Nephron (organoid): Measurements from ENCODE around the gene PPP1R18.

ENCODE experiments used
- H3K27ac Mint-ChIP-seq, 3 experiments: 2 replicates each; pipeline ENCODE4 v1.8.0; 2020; ENCODE audit warnings: mixed read lengths in 3 of 3, mild to moderate bottlenecking in 2 of 3, moderate library complexity in 1 of 3
- H3K27me3 Mint-ChIP-seq: 2 replicates; pipeline ENCODE4 v1.8.0; 2021; ENCODE audit warnings: low read depth, mild to moderate bottlenecking, moderate library complexity, mixed read lengths
- H3K36me3 Mint-ChIP-seq: 2 replicates; pipeline ENCODE4 v1.8.0; 2020; ENCODE audit warnings: low read depth, mixed read lengths
- H3K4me1 Mint-ChIP-seq: 2 replicates; pipeline ENCODE4 v1.8.0; 2020; ENCODE audit warnings: mixed read lengths
- H3K4me3 Mint-ChIP-seq, 3 experiments: 2 replicates each; pipeline ENCODE4 v1.8.0; 2020; ENCODE audit warnings: mild to moderate bottlenecking in 3 of 3, mixed read lengths in 3 of 3, moderate library complexity in 2 of 3
- H3K9me3 Mint-ChIP-seq: 2 replicates; pipeline ENCODE4 v1.8.0; 2020; ENCODE audit warnings: mixed read lengths
- CTCF ChIP-seq, 3 experiments: fragments of 200-600 bp; sonication (generic); IDR thresholded peaks; one replicate each; pipeline ENCODE4 v1.5.0; 2021; ENCODE audit warnings: antibody characterized with exemption in 3 of 3; ENCODE audit not compliant: unreplicated experiment in 3 of 3

Gene PPP1R18

DNA sequence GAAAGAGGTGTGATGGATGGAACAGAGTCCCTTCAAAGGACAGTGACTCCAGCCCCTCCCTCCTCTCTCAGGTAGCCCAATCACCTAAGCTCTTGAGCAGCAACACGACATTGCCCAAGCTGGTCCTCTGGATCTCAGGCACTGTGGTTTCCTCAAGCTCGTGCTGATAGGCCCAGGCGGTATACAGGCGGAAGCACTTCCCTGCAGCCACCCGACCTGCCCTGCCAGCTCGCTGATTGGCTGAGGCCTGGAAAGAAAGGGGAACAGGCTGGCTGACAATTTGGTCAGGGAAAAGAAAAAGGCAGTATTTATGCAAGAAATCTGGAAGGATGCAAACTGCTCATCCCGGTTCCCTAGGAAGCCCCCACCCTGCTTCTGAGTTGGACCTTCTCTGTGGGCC is 29.9 kb downstream of the PPP1R18 start:
- no peaks in the 10 kb centered on the region for H3K9me3 Mint-ChIP-seq
- H3K4me3 Mint-ChIP-seq = no peak overlapping the region
- H3K36me3 Mint-ChIP-seq = peaks cover 63% of the 10 kb centered on the region
- no peak overlapping the region for H3K27ac Mint-ChIP-seq
- no peaks in the 10 kb centered on the region for H3K4me1 Mint-ChIP-seq
- H3K27me3 Mint-ChIP-seq = no peaks in the 10 kb centered on the region
- TF ChIP-seq CTCF (IDR thresholded peaks at IDR 0.05; ENCODE audit: unreplicated experiment in 3 of 3) = no peak

GRCh38 chr6:30655743-30656094 is 30.7 kb downstream of the PPP1R18 start:
- peaks cover 66% of the 10 kb centered on the region for H3K36me3 Mint-ChIP-seq
- no peak overlapping the region for H3K27ac Mint-ChIP-seq
- no peaks in the 10 kb centered on the region for H3K4me1 Mint-ChIP-seq
- no peaks in the 10 kb centered on the region for H3K9me3 Mint-ChIP-seq
- TF ChIP-seq CTCF (IDR thresholded peaks at IDR 0.05; ENCODE audit: unreplicated experiment in 3 of 3) = no peak
- no peaks in the 10 kb centered on the region for H3K27me3 Mint-ChIP-seq
- H3K4me3 Mint-ChIP-seq = no peak overlapping the region

DNA sequence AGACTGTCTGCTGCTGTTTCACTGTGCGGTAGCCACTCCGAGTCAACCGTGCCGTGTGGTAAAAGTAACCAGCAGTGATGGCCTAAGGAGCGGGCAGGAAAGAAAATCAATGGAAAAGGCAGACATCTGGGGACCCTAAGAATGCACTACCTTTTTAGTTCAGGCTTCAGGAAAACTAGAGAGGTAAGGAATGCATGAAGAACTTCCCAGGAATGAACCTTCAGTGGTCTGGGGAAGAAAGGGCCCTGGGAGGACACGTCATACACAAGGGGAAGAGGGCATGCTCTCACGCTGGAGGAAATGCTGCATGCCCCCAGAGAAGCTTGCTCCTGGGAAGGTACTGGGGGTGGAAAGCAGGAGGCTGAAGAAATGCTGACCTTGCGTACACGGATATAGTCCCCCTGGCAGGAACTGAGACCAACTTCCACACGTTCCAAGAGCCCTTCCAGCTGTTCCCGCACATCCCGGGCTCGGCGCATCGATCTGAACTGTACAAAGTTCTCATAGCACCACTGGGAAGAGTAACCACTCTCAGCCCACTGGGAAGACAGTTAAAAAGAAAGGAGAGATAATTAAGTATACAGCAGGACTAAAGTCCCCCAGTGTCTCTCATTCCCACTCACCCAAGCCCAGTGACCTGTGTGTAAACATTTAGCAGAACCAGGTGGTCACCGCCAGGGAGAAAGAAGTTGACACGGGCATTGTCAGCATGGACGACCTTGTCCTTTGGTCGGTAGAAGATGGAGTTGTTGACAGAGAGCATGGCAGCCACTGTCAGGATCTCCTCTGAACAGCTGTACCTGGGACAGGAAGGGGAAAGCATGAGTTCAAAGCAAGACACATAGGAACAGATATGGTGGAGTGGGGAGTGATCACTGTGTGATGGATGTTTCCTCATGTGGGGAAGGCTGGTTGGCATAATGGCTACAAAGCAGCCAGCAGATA is 31.4 kb downstream of the PPP1R18 start:
- peaks cover 62% of the 10 kb centered on the region for H3K36me3 Mint-ChIP-seq
- no peak for TF ChIP-seq CTCF (IDR thresholded peaks at IDR 0.05; ENCODE audit: unreplicated experiment in 3 of 3)
- no peaks in the 10 kb centered on the region for H3K27me3 Mint-ChIP-seq
- H3K9me3 Mint-ChIP-seq = no peaks in the 10 kb centered on the region
- no peaks in the 10 kb centered on the region for H3K4me1 Mint-ChIP-seq
- no peak overlapping the region for H3K27ac Mint-ChIP-seq
- H3K4me3 Mint-ChIP-seq = no peak overlapping the region

DNA sequence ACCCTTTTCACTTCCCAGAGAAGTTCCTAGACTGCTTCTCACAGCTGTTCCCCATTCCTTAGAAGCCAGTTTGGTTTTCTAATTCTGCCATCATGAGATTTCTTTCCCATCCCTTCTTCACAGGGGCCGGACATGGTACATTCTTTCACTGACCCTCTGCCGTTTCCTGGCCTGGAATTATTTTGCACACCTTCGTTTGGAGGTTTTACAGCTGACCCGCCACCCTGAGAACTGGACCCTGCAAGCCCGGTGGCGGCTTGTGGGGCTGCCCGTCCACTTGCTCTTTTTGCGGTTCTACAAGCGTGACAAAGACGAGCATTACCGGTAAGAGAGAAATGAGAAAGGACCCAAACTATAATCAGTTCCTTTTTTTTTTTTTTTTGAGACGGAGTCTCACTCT is 35.3 kb downstream of the PPP1R18 start:
- TF ChIP-seq CTCF (IDR thresholded peaks at IDR 0.05; ENCODE audit: unreplicated experiment in 3 of 3) = no peak
- no peaks in the 10 kb centered on the region for H3K27me3 Mint-ChIP-seq
- H3K4me1 Mint-ChIP-seq = peaks cover 12% of the 10 kb centered on the region
- peaks cover 41% of the 10 kb centered on the region for H3K36me3 Mint-ChIP-seq
- peak overlapping the region in 1 of 3 experiments; percentile 53 for H3K4me3 Mint-ChIP-seq
- peak overlapping the region in 1 of 3 experiments; percentile 3 for H3K27ac Mint-ChIP-seq
- no peaks in the 10 kb centered on the region for H3K9me3 Mint-ChIP-seq

DNA sequence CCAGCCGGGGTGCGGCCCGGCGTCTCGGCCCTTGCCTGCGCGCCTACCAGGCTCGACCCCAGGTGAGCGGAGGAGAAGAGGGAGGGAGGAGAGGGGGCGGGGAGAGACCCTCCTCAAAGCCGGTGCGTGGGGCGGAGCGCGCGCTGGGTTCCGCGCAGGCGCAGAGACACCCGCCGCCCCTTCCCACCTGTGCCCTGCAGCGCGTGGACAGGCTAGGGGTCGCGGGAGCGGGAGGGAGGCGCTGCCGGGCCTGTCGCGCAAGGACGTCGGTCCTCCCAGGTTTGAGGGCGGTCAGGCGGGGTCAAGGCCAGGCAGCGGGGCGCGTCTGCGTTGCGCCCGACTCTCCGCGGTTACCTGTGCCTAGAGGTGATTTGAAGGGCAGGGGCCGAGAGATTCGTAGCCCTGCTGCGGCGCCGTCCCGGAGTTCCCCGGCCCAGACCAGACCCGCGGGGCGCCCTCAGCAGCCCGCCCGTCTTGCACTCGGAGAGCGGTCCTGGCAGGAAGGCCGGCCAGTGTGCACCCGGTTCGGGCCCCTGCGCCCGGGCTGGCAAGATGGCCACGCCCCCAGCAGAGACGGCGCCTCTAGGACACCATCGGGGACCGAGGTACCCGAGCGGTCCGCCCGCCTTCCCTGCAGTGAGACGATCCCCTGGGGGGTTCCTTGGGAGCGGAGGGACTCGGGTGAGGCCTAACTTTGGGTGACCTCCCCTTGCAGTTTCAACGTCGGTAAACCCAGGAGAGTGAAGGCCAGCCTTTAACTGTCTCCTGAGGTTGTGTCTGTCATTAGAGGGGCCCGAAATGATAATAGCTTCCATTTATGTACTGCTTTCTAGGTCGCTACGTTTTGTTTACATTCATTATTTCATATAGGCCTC is 39.0 kb downstream of the PPP1R18 start:
- Mint-ChIP-seq H3K36me3 (peaks cover 52% of the 10 kb centered on the region), H3K27me3 (no peaks in the 10 kb centered on the region), H3K4me3 (peak overlapping the region; percentile 88 to 98 (median 95)), H3K27ac (peak overlapping the region; percentile 94 to 96 (median 95)), H3K9me3 (no peaks in the 10 kb centered on the region), H3K4me1 (peaks cover 14% of the 10 kb centered on the region)
- no peak for TF ChIP-seq CTCF (IDR thresholded peaks at IDR 0.05; ENCODE audit: unreplicated experiment in 3 of 3)
